Prostate gland (tissue), 2 donors: ENCODE data around the gene FOXB1.

ENCODE experiments used
- CTCF ChIP-seq, 4 experiments: fragments of 200-600 bp in 2 of 4; fragments of 450-650 bp in 2 of 4; sonication (generic) in 2 of 4; IDR thresholded peaks; 1 replicate in 3 of 4; 2 replicates in 1 of 4; pipeline ENCODE4 v1.5.1; 2016 to 2019; ENCODE audit warnings: antibody characterized with exemption in 4 of 4, mild to moderate bottlenecking in 2 of 4, moderate library complexity in 2 of 4
- POLR2A ChIP-seq: fragments of 450-650 bp; IDR thresholded peaks from one replicate; pipeline ENCODE4 v1.6.1; 2016; ENCODE audit warnings: antibody characterized with exemption, mild to moderate bottlenecking

- TF ChIP-seq CTCF (IDR thresholded peaks at IDR 0.05) (no peak), POLR2A (no peak)
These were observed 685 bp upstream of the FOXB1 start for GRCh38 chr15:60003243-60004008.
